Ishikawa (cell line): ENCODE measurements around the gene LIN7C.

ENCODE experiments used
- CEBPB ChIP-seq: IDR thresholded peaks from 2 replicates; pipeline ENCODE4 v1.6.1; 2012
- CREB1 ChIP-seq: IDR thresholded peaks from 2 replicates; pipeline ENCODE4 v1.6.1; 2012; ENCODE audit warnings: low read depth
- EP300 ChIP-seq: IDR thresholded peaks from 2 replicates; pipeline ENCODE4 v1.6.1; 2012; ENCODE audit warnings: borderline replicate concordance
- REST ChIP-seq: IDR thresholded peaks from 2 replicates; pipeline ENCODE4 v1.6.1; 2012; ENCODE audit warnings: low read depth, mild to moderate bottlenecking
- TCF12 ChIP-seq: IDR thresholded peaks from 2 replicates; pipeline ENCODE4 v1.6.1; 2012; ENCODE audit warnings: low read depth
- TF ChIP-seq, protein P1 (sequence below): IDR thresholded peaks from 2 replicates; pipeline ENCODE4 v1.6.1; 2012

- TF ChIP-seq TCF12 (no peak), REST (no peak), CREB1 (no peak), EP300 (no peak), CEBPB (no peak)
- TF ChIP-seq, protein P1, sequence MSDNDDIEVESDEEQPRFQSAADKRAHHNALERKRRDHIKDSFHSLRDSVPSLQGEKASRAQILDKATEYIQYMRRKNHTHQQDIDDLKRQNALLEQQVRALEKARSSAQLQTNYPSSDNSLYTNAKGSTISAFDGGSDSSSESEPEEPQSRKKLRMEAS, result no peak
Observed at GRCh38 chr11:27470826-27471588, 35.6 kb downstream of the LIN7C start.
